Astrocyte of the cerebellum (primary cell): ENCODE data around the gene DIPK1A.

ENCODE experiments used
- DNase-seq: peaks from one replicate; pipeline ENCODE4 v3.0.0-alpha.2; 2011; ENCODE audit warnings: low read depth
- H3K4me3 ChIP-seq: 2 replicates; pipeline ENCODE4 v1.5.1; 2011; ENCODE audit warnings: mild to moderate bottlenecking, low read depth, low read length, moderate library complexity
- CTCF ChIP-seq: IDR thresholded peaks from 2 replicates; pipeline ENCODE4 v1.5.1; 2012; ENCODE audit warnings: low read length, low read depth, moderate library complexity, mild to moderate bottlenecking; ENCODE audit errors: missing control alignments
- in situ Hi-C: cut with HindIII; loops from 2 replicates; pipeline ENCODE4 v1.10.0; 2017; ENCODE audit warnings: low sequenced_read_pairs

DIPK1A gene

GRCh38 chr1:92843429-92844352, 117.6 kb downstream of the DIPK1A start:
- H3K4me3 ChIP-seq: no peak overlapping the region
- no peak for TF ChIP-seq CTCF
- DNase-seq: no peak
- in situ Hi-C loops: no loop called here

GRCh38 chr1:92843046-92843423, 118.2 kb downstream of the DIPK1A start:
- DNase-seq: no peak
- no peak for TF ChIP-seq CTCF
- H3K4me3 ChIP-seq: no peak overlapping the region
- in situ Hi-C loops: no loop called here

- in situ Hi-C loops: no loop called here
- no peak for TF ChIP-seq CTCF
- DNase-seq: no peak
- no peak overlapping the region for H3K4me3 ChIP-seq
Measured at GRCh38 chr1:92842082-92843045, 118.9 kb downstream of the DIPK1A start.

GRCh38 chr1:92840600-92840999, 120.7 kb downstream of the DIPK1A start:
- TF ChIP-seq CTCF: no peak
- in situ Hi-C loops: no loop called here
- no peak for DNase-seq
- H3K4me3 ChIP-seq: no peak overlapping the region

- no peak for TF ChIP-seq CTCF
- no peak for DNase-seq
- in situ Hi-C loops: no loop called here
Measured at GRCh38 chr1:92839442-92839841, 121.8 kb downstream of the DIPK1A start.

GRCh38 chr1:92838519-92838918, 122.7 kb downstream of the DIPK1A start:
- DNase-seq: no peak
- no peak overlapping the region for H3K4me3 ChIP-seq
- in situ Hi-C loops: no loop called here
- TF ChIP-seq CTCF: no peak

More at GRCh38 chr1:92839442-92839841, 121.8 kb downstream of the DIPK1A start:
- H3K4me3 ChIP-seq: no peak overlapping the region
